Right renal cortex interstitium (tissue), 3 donors: ENCODE measurements around the gene TCEAL1. TPM values are rescaled to one million over a fixed set of nuclear protein-coding genes. Genes with fewer than 3 reads are reported as not detected.
"Not testable (repeated sequence)": the region's sequence is repeated elsewhere in the genome, so short reads cannot be mapped to it uniquely, and the experiment has no call there.

ENCODE experiments used
- DNase-seq, 3 donors: peaks; one replicate each; pipeline ENCODE4 v3.0.0-alpha.2; 2013; ENCODE audit warnings: low read depth in 3 of 3, low spot score in 2 of 3
- polyA plus RNA-seq, 3 donors: library from polyadenylated mRNA; unstranded; fragments of 120-200 nt; gene quantifications; one replicate each; pipeline ENCODE4 v1.2.1, GENCODE V29; 2013; ENCODE audit not compliant: insufficient read length in 3 of 3

The TCEAL1 gene
- polyA plus RNA-seq, 3 donors: 30.0 to 32.2 (median 30.8) TPM

- DNase-seq: no peak
Measured at GRCh38 chrX:103630171-103630511, 1.4 kb downstream of the TCEAL1 start.

- no peak for DNase-seq
Measured at GRCh38 chrX:103631145-103631544, 2.4 kb downstream of the TCEAL1 start.

GRCh38 chrX:103635436-103635835 lies 6.7 kb downstream of the TCEAL1 start:
- no peak for DNase-seq

- no peak for DNase-seq
Measured at GRCh38 chrX:103637604-103638338, 9.0 kb downstream of the TCEAL1 start.

- not testable (repeated sequence) for DNase-seq
Measured at GRCh38 chrX:103638479-103639346, 9.9 kb downstream of the TCEAL1 start.

GRCh38 chrX:103640401-103641155 lies 11.8 kb downstream of the TCEAL1 start:
- no peak for DNase-seq

GRCh38 chrX:103644125-103644524 lies 15.3 kb downstream of the TCEAL1 start:
- DNase-seq: no peak

- no peak for DNase-seq
Measured at GRCh38 chrX:103647630-103648029, 18.9 kb downstream of the TCEAL1 start.

- no peak for DNase-seq
Measured at GRCh38 chrX:103651151-103651773, 22.5 kb downstream of the TCEAL1 start.

- DNase-seq: not testable (repeated sequence)
Measured at GRCh38 chrX:103655230-103656000, 26.6 kb downstream of the TCEAL1 start.

- DNase-seq: no peak
Measured at GRCh38 chrX:103656617-103657016, 27.8 kb downstream of the TCEAL1 start.

GRCh38 chrX:103657066-103657465 lies 28.3 kb downstream of the TCEAL1 start:
- DNase-seq: not testable (repeated sequence)

GRCh38 chrX:103658681-103659433 lies 30.1 kb downstream of the TCEAL1 start:
- DNase-seq: no peak

GRCh38 chrX:103659460-103659859 lies 30.7 kb downstream of the TCEAL1 start:
- DNase-seq: not testable (repeated sequence)

- DNase-seq: no peak
Measured at GRCh38 chrX:103663981-103664762, 35.4 kb downstream of the TCEAL1 start.

- DNase-seq: no peak
Measured at GRCh38 chrX:103666202-103667107, 37.7 kb downstream of the TCEAL1 start.

GRCh38 chrX:103669745-103670144 lies 41.0 kb downstream of the TCEAL1 start:
- DNase-seq: no peak
